K562 (cell line): ENCODE measurements around the gene STAB1. TPM values are rescaled to one million over a fixed set of nuclear protein-coding genes. Genes with fewer than 3 reads are reported as not detected.

Experiments used
- CBX3 ChIP-seq, 2 experiments: IDR thresholded peaks; 1 replicate in 1 of 2; 2 replicates in 1 of 2; pipeline ENCODE4 v1.6.1; 2012; ENCODE audit warnings: inconsistent platforms in 2 of 2, low read length in 2 of 2, borderline replicate concordance in 1 of 2, control low read depth in 1 of 2
- CTCF ChIP-seq, 3 experiments: IDR thresholded peaks in 2 of 3; conservative IDR thresholded peaks in 1 of 3; 2 replicates each; pipeline ENCODE4 v1.5.1; 2011 to 2012; ENCODE audit warnings: low read length in 3 of 3, mild to moderate bottlenecking in 3 of 3, control low read depth in 2 of 3, improper control_type of control experiment in 1 of 3, inconsistent platforms in 1 of 3, low read depth in 1 of 3, mixed read lengths in 1 of 3, moderate library complexity in 1 of 3; ENCODE audit not compliant: insufficient read depth in 2 of 3
- ETS2 ChIP-seq: IDR thresholded peaks from 2 replicates; pipeline ENCODE4 v1.6.1; 2016; ENCODE audit warnings: borderline replicate concordance, missing genetic modification characterization, mild to moderate bottlenecking, moderate library complexity, missing compliant biosample characterization; ENCODE audit not compliant: poor library complexity, severe bottlenecking
- JUND ChIP-seq, 2 experiments: IDR thresholded peaks; 2 replicates in 1 of 2; 3 replicates in 1 of 2; pipeline ENCODE4 v1.6.1; 2011; ENCODE audit warnings: borderline replicate concordance in 2 of 2, low read depth in 2 of 2, low read length in 2 of 2, improper control_type of control experiment in 1 of 2, missing biosample characterization in 1 of 2, missing genetic modification characterization in 1 of 2, missing genetic modification reagents in 1 of 2
- RAD21 ChIP-seq, 2 experiments: fragments of 250-450 bp in 1 of 2; fragments of 450-650 bp in 1 of 2; sonication (Bioruptor Pico) in 1 of 2; formaldehyde crosslinking in 1 of 2; IDR thresholded peaks in 1 of 2; conservative IDR thresholded peaks in 1 of 2; 2 replicates each; pipeline versions ENCODE4 v1.4.0 to v1.8.0; 2020 to 2022; ENCODE audit warnings: mild to moderate bottlenecking in 2 of 2, moderate library complexity in 1 of 2
- ZBTB33 ChIP-seq: sonication (generic); formaldehyde crosslinking; IDR thresholded peaks from 2 replicates; pipeline ENCODE4 v1.8.1; 2023; ENCODE audit warnings: mild to moderate bottlenecking, missing genetic modification reagents
- polyA plus RNA-seq, 8 experiments: library from polyadenylated mRNA; depleted of rRNA in 4 of 8; stranded (reverse) in 5 of 8; unstranded in 3 of 8; fragments of >200 nt; fragmentation: Nextera tagmentation in 2 of 8; fragmentation: Illumina TruSeq in 1 of 8; extraction: Ambion mirVana in 2 of 8; extraction: Trizol in 1 of 8; gene quantifications; 2 replicates each; pipeline versions ENCODE4 v1.2.1 to v1.2.3, GENCODE V29; 2011 to 2014; ENCODE audit warnings: inconsistent platforms in 1 of 8, missing spikeins in 1 of 8
- total RNA-seq, 7 experiments: library from RNA; depleted of rRNA in 6 of 7; stranded (reverse); fragments of >200 nt in 6 of 7; fragmentation: Illumina TruSeq in 2 of 7; extraction: Trizol in 2 of 7; gene quantifications; 2 replicates each; pipeline versions ENCODE4 v1.2.1 to v1.2.3, GENCODE V29; 2011 to 2021; ENCODE audit warnings: low replicate concordance in 1 of 7

STAB1 gene
- total and polyA plus RNA-seq, 9 of the 15 experiments (the other 6 are each of a cell fraction or from before 2014, with no cell fraction given): 0.20 to 3.9 (median 1.2) TPM

DNA sequence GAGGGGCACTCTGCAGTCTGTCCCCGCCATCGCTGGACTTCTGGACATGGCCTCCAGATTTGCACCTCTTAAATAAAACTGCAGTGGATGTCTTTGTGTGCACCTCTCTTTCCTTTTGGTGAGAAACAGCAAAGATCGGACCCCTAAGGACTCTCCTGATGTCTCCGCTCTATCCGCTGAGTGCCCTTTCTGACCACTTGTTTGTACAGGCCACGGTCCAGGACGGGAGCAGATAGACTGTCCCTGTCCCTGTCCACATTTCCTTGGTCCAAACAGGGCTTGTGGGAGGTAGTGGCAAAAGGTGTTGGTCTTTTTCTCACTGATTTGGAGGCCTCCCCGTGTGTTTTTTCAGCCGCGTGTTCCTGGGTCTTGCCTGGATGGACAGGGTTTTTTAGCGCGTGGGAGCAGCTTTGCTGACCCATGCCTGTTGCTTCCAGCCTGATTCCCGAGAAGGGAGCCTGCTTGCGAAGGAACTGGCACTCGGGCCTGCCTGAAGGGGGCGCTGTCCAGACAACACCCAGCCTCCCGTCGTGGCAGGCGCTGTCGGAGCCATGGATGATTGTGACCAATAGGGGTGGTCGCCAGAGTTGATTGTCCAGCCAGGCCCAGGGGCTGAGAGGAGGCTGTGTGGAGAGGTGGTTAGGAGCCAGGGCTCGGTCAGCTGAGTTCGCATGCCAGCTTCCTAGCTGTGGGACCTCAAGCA lies 13.2 kb upstream of the STAB1 start (continued):
- TF ChIP-seq ZBTB33: peak; percentile 86
- TF ChIP-seq CBX3 (IDR thresholded peaks at IDR 0.05; ENCODE audit: borderline replicate concordance in 1 of 2, low read length in 2 of 2): 0 out of 3 replicates have a peak, but pooled peaks of 1 of the 2 experiments have one; percentile 19
- TF ChIP-seq ETS2: no peak
- peak in 1 of 2 experiments; percentile 33; a peak in 1 of 4 replicates for TF ChIP-seq RAD21 (CRISPR knock-in tag; conservative IDR thresholded peaks at IDR 0.05 in 1 of 2, IDR thresholded peaks at IDR 0.05 in 1 of 2)
- 0 out of 2 replicates have a peak, but pooled peaks have one; percentile 2 for TF ChIP-seq JUND (IDR thresholded peaks at IDR 0.05; ENCODE audit: borderline replicate concordance, low read depth, low read length)
- TF ChIP-seq JUND (tag; IDR thresholded peaks at IDR 0.05; ENCODE audit: borderline replicate concordance, low read depth, low read length): no peak
- TF ChIP-seq CTCF (IDR thresholded peaks at IDR 0.05 in 2 of 3, conservative IDR thresholded peaks at IDR 0.05 in 1 of 3; ENCODE audit: insufficient read depth in 2 of 3, low read depth in 1 of 3, low read length in 3 of 3): peak; percentile 62 to 82 (median 64)
